ENCODE results near the gene TP53TG5.

DNA sequence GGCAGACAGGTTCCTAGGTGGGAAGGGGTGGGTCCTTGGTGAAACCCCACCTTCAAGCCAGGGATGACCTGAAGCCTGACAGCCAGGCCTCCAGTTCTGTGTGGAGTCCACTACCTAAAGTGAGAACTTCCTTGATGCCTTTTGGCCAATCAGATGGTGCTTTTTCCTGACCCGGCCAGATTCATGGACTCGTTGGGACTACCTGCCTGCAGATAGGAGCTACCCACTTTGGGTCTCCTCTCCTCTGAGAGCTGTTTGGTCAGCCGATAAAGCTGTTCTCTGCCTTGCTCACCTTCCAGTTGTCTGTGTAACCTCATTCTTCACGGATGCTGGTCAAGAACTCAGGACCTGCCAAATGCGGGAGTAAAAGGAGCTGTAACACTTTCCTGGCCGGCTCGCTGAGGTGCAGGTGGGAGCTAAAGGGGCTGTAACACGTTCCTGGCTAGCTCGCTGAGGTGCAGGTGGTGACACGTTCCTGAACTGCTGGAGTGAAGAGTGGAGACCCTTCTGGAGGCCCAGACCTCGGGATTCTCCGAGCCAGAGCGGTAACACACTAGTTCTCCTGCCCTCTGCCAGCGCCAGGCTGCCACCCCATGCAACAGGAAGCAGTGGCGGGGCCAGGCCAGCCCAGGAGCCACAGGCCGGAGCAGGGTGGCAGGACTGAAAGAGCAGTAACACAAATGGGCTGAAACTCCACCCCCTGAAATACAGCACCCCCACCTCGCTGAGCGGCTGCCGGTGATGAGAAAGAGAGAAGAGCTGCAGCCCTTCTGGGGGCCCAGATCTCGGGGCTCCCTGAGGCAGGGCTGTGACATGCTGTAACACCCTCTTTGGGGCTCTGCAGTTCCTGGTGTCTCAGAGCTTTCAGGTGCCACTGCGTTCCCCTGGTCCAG, 16.3 kb upstream of the TP53TG5 start:
- TF ChIP-seq, protein P1, sequence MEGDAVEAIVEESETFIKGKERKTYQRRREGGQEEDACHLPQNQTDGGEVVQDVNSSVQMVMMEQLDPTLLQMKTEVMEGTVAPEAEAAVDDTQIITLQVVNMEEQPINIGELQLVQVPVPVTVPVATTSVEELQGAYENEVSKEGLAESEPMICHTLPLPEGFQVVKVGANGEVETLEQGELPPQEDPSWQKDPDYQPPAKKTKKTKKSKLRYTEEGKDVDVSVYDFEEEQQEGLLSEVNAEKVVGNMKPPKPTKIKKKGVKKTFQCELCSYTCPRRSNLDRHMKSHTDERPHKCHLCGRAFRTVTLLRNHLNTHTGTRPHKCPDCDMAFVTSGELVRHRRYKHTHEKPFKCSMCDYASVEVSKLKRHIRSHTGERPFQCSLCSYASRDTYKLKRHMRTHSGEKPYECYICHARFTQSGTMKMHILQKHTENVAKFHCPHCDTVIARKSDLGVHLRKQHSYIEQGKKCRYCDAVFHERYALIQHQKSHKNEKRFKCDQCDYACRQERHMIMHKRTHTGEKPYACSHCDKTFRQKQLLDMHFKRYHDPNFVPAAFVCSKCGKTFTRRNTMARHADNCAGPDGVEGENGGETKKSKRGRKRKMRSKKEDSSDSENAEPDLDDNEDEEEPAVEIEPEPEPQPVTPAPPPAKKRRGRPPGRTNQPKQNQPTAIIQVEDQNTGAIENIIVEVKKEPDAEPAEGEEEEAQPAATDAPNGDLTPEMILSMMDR (conservative IDR thresholded peaks at IDR 0.05; ENCODE audit: low read depth, low read length) = no peak
- TF ChIP-seq EZH2 (IDR thresholded peaks at IDR 0.05; ENCODE audit: borderline replicate concordance, low read depth, low read length, poor library complexity, severe bottlenecking) = no peak
